ENCODE measurements around the gene SPECC1.
"Not testable (repeated sequence)": the region's sequence is repeated elsewhere in the genome, so short reads cannot be mapped to it uniquely, and the experiment has no call there.

The SPECC1 gene

DNA sequence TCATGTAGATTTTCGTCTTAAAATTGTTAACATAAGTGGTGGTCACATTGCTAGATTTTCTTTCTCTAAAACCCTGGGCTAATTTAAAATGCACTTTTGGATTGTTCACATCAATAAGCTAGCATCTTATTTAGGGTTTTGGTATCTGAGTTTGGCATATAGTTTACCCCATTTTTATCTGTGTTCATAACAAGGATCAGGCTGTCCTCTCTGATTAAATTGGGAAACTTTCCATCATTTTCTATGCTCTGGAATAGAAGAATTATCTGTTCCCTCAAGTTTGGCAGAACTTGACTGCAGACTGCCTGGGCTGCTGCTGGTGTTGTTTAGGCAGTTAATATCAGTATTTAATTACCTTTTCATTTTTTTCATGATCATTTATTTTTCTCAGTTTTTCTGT lies 1.8 kb downstream of the SPECC1 start:
- no peak overlapping the region for H3K4me3 ChIP-seq (ENCODE audit: low read depth, low read length)
- in situ Hi-C loops (cut with HindIII; ENCODE audit: low sequenced_read_pairs), result no loop called here
- no peak for DNase-seq (ENCODE audit: low read depth, low spot score)

DNA sequence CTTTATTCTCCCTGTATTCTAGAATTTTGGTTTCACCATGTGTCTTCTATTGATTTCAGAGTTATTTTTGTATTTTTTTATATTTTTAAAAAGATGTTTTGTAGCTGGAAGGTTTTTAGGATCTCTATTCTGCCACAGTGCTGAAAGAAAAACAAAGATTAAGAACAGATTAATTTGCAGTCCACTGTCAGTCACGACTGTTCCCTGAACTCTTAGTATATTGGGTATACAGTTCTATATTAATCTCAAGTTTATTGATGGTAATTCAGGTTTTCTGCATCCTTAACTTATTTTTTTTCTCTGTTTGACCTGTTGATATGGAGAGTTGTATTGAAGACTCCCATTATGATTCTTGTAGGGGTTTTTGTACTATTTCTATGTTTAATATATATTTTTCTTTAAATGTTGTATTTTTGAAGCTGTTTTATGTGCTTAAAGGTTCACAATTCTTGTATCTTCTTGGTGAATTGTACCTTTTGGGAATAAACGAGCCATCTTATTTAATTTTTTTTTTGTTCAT lies 2.9 kb downstream of the SPECC1 start:
- in situ Hi-C loops (cut with HindIII; ENCODE audit: low sequenced_read_pairs), result no loop called here
- DNase-seq (ENCODE audit: low read depth, low spot score), result no peak
- TF ChIP-seq, protein P1, sequence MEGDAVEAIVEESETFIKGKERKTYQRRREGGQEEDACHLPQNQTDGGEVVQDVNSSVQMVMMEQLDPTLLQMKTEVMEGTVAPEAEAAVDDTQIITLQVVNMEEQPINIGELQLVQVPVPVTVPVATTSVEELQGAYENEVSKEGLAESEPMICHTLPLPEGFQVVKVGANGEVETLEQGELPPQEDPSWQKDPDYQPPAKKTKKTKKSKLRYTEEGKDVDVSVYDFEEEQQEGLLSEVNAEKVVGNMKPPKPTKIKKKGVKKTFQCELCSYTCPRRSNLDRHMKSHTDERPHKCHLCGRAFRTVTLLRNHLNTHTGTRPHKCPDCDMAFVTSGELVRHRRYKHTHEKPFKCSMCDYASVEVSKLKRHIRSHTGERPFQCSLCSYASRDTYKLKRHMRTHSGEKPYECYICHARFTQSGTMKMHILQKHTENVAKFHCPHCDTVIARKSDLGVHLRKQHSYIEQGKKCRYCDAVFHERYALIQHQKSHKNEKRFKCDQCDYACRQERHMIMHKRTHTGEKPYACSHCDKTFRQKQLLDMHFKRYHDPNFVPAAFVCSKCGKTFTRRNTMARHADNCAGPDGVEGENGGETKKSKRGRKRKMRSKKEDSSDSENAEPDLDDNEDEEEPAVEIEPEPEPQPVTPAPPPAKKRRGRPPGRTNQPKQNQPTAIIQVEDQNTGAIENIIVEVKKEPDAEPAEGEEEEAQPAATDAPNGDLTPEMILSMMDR (IDR thresholded peaks at IDR 0.05; ENCODE audit: low read depth, low read length), result no peak
- no peak overlapping the region for H3K4me3 ChIP-seq (ENCODE audit: low read depth, low read length)

More for the DNA sequence above, 1.8 kb downstream of the SPECC1 start:
- TF ChIP-seq, protein P1 (IDR thresholded peaks at IDR 0.05; ENCODE audit: low read depth, low read length), result no peak

DNA sequence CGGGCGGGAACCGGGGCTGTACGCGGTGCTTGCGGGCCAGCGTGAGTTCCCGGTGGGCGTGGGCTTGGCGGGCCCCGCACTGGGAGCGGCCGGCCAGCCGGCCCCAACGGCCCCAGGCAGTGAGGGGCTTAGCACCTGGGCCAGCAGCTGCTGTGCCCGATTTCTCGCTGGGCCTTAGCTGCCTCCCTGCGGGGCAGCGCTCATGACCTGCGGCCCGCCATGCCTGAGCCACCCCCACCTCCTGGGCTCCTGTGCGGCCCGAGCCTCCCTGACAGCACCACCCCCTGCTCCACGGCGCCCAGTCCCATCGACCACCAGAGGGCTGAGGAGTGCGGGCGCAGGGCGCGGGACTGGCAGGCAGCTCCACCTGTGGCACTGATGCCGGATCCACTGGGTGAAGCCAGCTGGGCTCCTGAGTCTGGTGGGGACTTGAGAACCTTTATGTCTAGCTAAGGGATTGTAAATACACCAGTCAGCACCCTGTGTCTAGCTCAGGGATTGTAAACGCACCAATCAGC lies 7.4 kb downstream of the SPECC1 start:
- in situ Hi-C loops (cut with HindIII; ENCODE audit: low sequenced_read_pairs); DNase-seq (ENCODE audit: low read depth, low spot score); H3K4me3 ChIP-seq (ENCODE audit: low read depth, low read length): not testable (repeated sequence)

DNA sequence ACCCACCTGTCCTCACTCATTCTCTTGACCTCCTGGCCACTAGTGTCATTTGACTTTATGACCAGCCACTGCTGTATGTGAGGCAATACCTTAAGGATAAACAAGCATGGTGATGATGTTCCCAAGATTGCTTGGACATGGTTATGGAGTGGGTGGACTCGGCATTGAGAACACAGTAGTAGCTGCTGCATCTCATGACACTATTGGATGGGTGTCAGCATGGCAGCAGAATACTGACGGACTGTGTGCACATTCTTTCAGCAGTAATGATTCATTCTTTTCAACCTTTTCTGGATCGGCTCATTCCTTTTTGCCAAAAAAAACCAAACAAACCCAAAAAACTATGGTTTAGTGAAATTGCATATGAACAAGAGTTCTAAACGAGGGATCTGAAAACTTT lies 13.5 kb downstream of the SPECC1 start:
- in situ Hi-C loops (cut with HindIII; ENCODE audit: low sequenced_read_pairs), result no loop called here
- TF ChIP-seq, protein P1 (IDR thresholded peaks at IDR 0.05; ENCODE audit: low read depth, low read length), result no peak
- no peak for DNase-seq (ENCODE audit: low read depth, low spot score)
- H3K4me3 ChIP-seq (ENCODE audit: low read depth, low read length), result no peak overlapping the region

DNA sequence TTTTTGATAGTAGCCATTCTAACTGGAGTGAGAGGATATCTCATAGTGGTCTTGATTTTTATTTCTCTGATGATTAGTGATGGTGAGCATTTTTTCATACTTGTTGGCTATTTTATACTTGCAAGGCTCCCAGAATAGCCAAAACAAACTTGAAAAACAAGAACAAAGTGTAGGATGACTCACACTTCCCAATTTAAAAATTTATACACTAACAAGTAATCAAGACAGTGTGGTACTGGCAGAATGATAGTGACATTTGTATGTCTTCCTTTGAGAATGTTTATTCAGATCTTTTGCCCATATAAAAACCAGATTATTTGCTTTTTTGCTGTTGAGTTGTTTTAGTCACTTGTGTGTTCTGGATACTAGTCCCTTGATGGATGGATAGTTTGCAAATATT lies 17.8 kb downstream of the SPECC1 start:
- DNase-seq (ENCODE audit: low read depth, low spot score), result no peak
- no peak overlapping the region for H3K4me3 ChIP-seq (ENCODE audit: low read depth, low read length)
- TF ChIP-seq, protein P1 (IDR thresholded peaks at IDR 0.05; ENCODE audit: low read depth, low read length), result no peak
- in situ Hi-C loops (cut with HindIII; ENCODE audit: low sequenced_read_pairs), result no loop called here

DNA sequence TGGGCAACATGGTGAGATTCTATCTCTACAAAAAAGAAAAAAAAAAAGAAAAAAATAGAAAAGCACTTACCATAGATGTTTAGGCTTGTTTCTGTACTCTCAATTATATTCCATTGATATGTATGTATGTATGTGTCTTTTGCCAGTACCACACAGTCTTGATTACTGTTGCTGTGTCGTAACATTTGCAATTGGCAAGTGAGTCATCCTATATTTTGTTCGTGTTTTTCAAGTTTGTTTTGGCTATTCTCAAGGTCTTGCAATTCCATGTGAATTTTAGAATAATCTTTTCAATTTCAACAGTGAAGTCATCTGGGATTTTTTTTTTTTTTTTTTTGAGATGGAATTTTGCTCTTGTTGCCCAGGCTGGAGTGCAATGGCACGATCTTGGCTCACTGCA lies 19.3 kb downstream of the SPECC1 start:
- TF ChIP-seq, protein P1 (IDR thresholded peaks at IDR 0.05; ENCODE audit: low read depth, low read length), result no peak
- no peak for DNase-seq (ENCODE audit: low read depth, low spot score)
- in situ Hi-C loops (cut with HindIII; ENCODE audit: low sequenced_read_pairs), result no loop called here
- H3K4me3 ChIP-seq (ENCODE audit: low read depth, low read length), result no peak overlapping the region

DNA sequence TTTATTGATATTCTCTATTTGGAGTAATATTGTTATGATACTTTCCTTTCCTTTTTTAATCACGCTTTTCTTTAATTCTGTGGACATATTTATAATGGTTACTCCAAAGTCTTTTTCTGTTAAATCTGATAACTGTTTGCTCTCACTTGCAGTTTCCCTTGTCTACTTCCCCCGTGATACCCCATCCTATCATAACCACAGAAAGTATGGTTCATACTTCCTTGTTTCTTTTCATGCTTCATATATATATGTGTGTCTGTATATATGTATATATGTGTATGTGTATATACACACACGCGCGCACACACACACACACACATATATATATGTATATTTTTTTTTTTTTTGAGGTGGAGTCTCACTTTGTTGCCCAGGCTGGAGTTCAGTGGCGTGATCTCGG lies 23.5 kb downstream of the SPECC1 start:
- no peak for DNase-seq (ENCODE audit: low read depth, low spot score)
- in situ Hi-C loops (cut with HindIII; ENCODE audit: low sequenced_read_pairs), result no loop called here
- no peak overlapping the region for H3K4me3 ChIP-seq (ENCODE audit: low read depth, low read length)
- TF ChIP-seq, protein P1 (IDR thresholded peaks at IDR 0.05; ENCODE audit: low read depth, low read length), result no peak

Data from astrocyte of the spinal cord (primary cell).